D721Med (cell line): ENCODE results near the gene NR5A2.

Source experiments
- DNase-seq: peaks from one replicate; pipeline ENCODE4 v3.0.0; 2011; ENCODE audit warnings: low spot score; ENCODE audit not compliant: insufficient read length
- FAIRE-seq: peaks from 2 replicates; lab custom pipeline; 2011; peaks lifted over from hg19 to GRCh38; lab: Jason Lieb, UNC
- CTCF ChIP-seq: IDR thresholded peaks from 2 replicates; pipeline ENCODE4 v1.5.1; 2012; ENCODE audit warnings: mild to moderate bottlenecking, control low read depth; ENCODE audit not compliant: insufficient read depth; ENCODE audit errors: missing control alignments

Gene NR5A2

GRCh38 chr1:200150721-200151120 is 123.2 kb downstream of the NR5A2 start:
- no peak for FAIRE-seq
- DNase-seq: no peak

GRCh38 chr1:200152336-200152735 is 124.8 kb downstream of the NR5A2 start:
- DNase-seq (no peak), FAIRE-seq (no peak)
- TF ChIP-seq CTCF: no peak

More at GRCh38 chr1:200150721-200151120, 123.2 kb downstream of the NR5A2 start:
- TF ChIP-seq CTCF: no peak

- DNase-seq (no peak), FAIRE-seq (no peak)
- no peak for TF ChIP-seq CTCF
Measured at GRCh38 chr1:200153277-200154055, 126.0 kb downstream of the NR5A2 start.

- no peak for TF ChIP-seq CTCF
- FAIRE-seq (no peak), DNase-seq (no peak)
Measured at GRCh38 chr1:200154069-200154767, 126.7 kb downstream of the NR5A2 start.

GRCh38 chr1:200157715-200158114 is 130.2 kb downstream of the NR5A2 start:
- no peak for DNase-seq
- FAIRE-seq: no peak

GRCh38 chr1:200161801-200162200 is 134.3 kb downstream of the NR5A2 start:
- no peak for TF ChIP-seq CTCF
- DNase-seq: no peak
- no peak for FAIRE-seq

More at GRCh38 chr1:200157715-200158114, 130.2 kb downstream of the NR5A2 start:
- no peak for TF ChIP-seq CTCF

GRCh38 chr1:200162258-200162657 is 134.7 kb downstream of the NR5A2 start:
- DNase-seq: no peak

More at GRCh38 chr1:200162258-200162657, 134.7 kb downstream of the NR5A2 start:
- no peak for FAIRE-seq
- TF ChIP-seq CTCF: no peak
